AML-193 (cell line): Measurements from ENCODE around the gene GOLGA5.
"Not testable (repeated sequence)": the region's sequence is repeated elsewhere in the genome, so short reads cannot be mapped to it uniquely, and the experiment has no call there.

ENCODE experiments used
- DNase-seq, 2 experiments: peaks; one replicate each; lab custom pipeline; 2025; lab: John Stamatoyannopoulos, UW

GOLGA5 gene

GRCh38 chr14:92778868-92779565 lies 15.1 kb upstream of the GOLGA5 start:
- not testable (repeated sequence) for DNase-seq

GRCh38 chr14:92780444-92781232 lies 13.5 kb upstream of the GOLGA5 start:
- DNase-seq: no peak

- no peak for DNase-seq
These were observed 12.8 kb upstream of the GOLGA5 start for GRCh38 chr14:92781350-92781749.

- peak; percentile 60 to 68 for DNase-seq
These were observed 10.2 kb upstream of the GOLGA5 start for GRCh38 chr14:92783813-92784431.

- no peak for DNase-seq
These were observed 8.3 kb upstream of the GOLGA5 start for GRCh38 chr14:92785667-92786426.

GRCh38 chr14:92786427-92786756 lies 7.7 kb upstream of the GOLGA5 start:
- DNase-seq: no peak

DNA sequence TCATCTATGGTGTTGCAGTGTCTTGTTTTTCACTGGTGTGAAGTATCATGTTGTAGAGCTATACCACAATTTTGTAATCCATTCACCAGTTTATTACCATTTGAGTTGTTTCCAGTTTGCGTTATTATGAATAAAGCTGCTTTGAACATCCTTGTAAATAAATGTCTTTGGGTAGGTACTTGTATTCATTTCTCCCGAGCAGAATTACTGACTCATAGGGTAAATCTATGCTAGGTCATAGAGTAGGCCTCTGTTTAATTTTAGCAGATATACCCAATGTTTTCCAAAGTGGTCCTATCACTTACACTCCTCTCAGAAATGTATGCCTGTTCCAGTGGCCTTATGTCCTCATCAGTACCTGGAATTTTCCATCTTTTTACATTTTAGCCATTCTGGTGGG lies 6.6 kb upstream of the GOLGA5 start:
- DNase-seq: no peak

- no peak for DNase-seq
These were observed 4.5 kb upstream of the GOLGA5 start for GRCh38 chr14:92789457-92790089.

DNA sequence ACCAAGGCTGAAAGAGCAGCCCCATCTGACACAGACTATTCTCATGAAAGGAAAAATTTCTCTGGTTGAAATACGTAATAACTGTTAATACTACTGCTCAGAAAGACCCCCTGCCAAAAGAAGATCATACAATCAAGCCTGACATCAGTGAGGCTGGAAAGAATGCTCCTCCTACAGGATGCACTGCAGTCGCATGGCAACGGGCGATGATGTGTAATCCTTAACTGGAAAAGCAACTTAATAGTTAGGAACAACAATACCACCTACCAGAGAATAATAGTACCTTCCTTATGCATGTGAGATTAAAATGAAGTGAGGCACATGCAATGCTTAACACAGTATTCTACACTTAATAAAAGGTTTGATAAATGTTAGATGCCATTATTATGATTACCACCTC lies 1.2 kb upstream of the GOLGA5 start:
- no peak for DNase-seq

DNA sequence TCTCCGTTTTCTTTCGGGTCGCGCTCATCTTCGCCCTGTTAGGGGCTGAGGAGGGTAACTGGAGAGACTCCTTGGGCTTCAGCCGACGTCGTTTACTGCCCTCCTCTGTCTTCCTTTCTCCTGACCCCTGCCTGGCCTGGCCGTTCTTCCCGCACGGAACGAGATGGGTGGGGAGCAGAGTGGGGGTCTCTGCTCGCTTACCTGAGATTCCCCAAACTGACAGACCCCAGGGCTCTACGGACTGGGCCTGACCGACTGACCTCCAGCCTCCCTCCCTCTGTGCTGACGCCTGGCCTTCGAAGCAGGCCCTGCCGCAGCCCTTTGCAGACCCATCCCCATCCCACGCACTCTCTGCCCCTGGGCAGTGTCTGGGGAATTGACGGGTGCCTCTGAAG lies 439 bp downstream of the GOLGA5 start:
- no peak for DNase-seq

DNA sequence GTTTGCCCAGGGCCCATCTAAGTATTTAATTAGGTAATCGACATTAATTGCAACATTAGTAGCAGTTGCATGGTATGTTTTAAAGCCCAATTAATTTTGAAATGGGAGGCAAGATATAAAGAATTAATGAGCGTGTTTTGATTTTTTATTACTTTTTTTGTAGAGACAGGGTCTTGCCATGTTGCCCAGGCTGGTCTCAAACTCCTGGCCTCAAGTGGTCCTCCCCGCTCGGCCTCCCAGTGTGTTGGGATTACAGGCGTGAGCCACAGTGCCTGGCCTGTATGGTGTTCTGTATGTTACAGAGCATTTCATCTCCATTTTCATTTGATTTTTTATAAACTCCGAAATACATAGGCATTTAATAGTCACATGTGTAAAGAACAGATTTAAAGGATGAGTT lies 856 bp downstream of the GOLGA5 start:
- DNase-seq: no peak

- DNase-seq: no peak
These were observed 4.0 kb downstream of the GOLGA5 start for GRCh38 chr14:92797935-92798653.

- DNase-seq: no peak
These were observed 4.7 kb downstream of the GOLGA5 start for GRCh38 chr14:92798811-92799210.

- peak in 1 of 2 experiments; percentile 22 for DNase-seq
These were observed 5.9 kb downstream of the GOLGA5 start for GRCh38 chr14:92800012-92800411.

GRCh38 chr14:92800525-92800924 lies 6.4 kb downstream of the GOLGA5 start:
- DNase-seq: no peak

DNA sequence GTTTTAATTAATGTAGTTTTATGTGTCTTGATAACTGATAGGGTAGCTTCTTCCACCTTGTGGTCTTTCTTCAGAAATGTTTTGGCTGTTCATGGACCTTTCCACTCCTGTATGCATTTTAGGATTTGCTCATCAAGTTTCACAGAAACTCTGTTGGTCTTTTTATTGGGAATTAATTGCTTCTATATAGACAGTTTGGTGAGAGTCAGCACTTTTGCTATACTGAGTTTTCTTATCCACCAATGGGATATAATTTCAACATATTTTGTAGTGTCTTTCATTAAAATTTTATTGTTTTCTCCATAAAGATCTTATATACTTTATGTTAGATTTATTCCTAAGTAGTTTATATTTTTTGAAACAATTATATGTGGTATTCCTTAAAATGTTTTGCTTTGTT lies 7.8 kb downstream of the GOLGA5 start:
- DNase-seq: no peak

DNA sequence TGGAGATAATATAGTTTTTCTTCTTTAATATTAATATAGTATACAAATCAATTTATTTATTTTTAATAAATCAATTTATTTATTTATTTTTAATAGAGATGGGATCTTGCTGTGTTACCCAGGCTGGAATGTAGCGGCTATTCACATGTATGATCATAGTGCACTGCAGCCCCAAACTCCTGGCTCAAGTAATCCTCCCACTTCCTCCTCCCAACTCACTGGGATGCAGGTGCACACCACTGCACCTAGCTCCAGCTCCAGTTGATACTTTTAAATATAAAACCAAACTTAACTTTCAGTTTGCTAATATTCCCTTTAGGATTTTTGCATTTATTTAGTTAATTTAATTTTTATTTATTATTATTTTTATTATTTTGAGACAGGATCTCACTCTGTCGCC lies 8.6 kb downstream of the GOLGA5 start:
- no peak for DNase-seq

- DNase-seq: no peak
These were observed 19.1 kb downstream of the GOLGA5 start for GRCh38 chr14:92813201-92813600.

DNA sequence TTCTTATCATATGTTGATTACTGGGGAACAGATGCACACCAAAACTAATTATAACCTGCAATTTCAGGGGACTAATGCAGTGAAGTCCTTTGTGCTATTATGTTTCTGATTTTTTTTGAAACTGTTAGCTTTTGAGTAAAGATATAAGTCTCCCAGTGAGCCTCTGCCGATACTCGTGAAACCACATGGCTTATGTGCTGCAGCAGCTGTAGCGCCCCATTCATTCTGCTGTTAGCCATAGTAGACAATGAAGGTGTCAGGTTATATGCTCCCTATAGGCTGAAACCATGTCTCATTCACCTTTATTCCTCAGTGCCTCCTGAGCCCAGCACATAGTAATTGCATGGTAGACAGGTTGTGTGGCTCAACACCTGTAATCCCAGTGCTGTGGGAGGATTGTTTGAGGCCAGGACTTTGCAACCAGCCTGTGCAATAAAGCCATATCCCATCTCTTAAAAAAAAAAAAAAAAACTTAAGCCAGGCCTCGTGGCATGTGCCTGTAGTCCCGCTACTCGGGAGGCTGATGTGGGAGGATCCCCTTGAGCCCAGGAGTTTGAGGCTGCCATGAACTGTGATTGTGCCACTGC lies 25.0 kb downstream of the GOLGA5 start:
- DNase-seq: no peak

DNA sequence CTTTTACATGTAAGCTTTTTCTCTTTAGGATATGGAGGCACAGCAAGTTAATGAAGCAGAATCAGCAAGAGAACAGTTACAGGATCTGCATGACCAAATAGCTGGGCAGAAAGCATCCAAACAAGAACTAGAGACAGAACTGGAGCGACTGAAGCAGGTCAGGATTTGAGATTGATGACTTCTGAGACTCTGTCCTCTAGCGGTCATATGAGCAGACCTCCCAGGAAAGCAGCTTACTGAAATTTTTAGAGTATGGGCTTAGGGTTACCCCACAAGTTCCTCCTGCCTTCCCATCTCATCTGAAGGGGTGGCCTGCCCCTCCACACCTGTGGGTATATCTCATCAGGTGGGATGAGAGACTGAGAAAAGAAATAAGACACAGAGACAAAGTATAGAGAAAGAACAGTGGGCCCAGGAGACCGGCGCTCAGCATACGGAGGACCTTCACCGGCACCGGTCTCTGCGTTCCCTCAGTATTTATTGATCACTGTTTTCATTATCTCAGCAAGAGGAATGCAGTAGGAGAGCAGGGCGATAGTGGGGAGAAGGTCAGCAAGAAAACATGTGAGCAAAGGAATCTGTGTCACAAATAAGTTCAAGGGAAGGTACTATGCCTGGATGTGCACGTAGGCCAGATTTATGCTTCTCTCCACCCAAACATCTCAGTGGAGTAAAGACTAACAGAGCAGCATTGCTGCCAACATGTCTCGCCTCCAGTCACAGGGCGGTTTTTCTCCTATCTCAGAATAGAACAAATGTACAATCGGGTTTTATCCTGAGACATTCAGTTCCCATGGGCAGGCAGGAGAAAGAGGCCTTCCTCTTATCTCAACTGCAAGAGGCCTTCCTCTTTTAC lies 25.8 kb downstream of the GOLGA5 start:
- not testable (repeated sequence) for DNase-seq
